IMR-90 (cell line): Measurements from ENCODE around the gene PID1. TPM values are rescaled to one million over a fixed set of nuclear protein-coding genes. Genes with fewer than 3 reads are reported as not detected.

Experiments
- ATAC-seq: fragments of 200-7000 bp; cut with Tn5 transposase; 2 replicates; pipeline ENCODE4 v1.9.1; 2020; ENCODE audit warnings: low read depth, mild to moderate bottlenecking, moderate library complexity
- BruUV-seq: library from RNA; stranded (reverse); fragments of 400-500 nt; replicated peaks from 2 replicates; lab custom pipeline; 2021; lab: Mats Ljungman, UMichigan
- CTCF ChIA-PET: fragments of 300-600 bp; formaldehyde crosslinking; extraction: SDS; loops from one replicate; lab custom pipeline; 2021; ENCODE audit warnings: antibody characterized with exemption; lab: Yijun Ruan, JAX
- POLR2A ChIA-PET: fragments of 300-600 bp; sonication (Branson Sonifier 250); formaldehyde crosslinking; loops from one replicate; lab custom pipeline; 2022; ENCODE audit warnings: antibody characterized with exemption; ENCODE audit not compliant: unreplicated experiment; lab: Charles Lee
- DNase-seq: peaks from one replicate; pipeline ENCODE4 v3.0.0; 2013
- H2AFZ ChIP-seq: replicated peaks from 2 replicates; pipeline ENCODE3; 2013; ENCODE audit warnings: low read length, mild to moderate bottlenecking; ENCODE audit not compliant: poor library complexity
- H2AK5ac ChIP-seq: 2 replicates; pipeline ENCODE4 v1.6.1; 2013; ENCODE audit warnings: low read depth, low read length, inconsistent platforms
- H2AK9ac ChIP-seq: replicated peaks from 2 replicates; pipeline ENCODE3; 2013; ENCODE audit warnings: mild to moderate bottlenecking, low read depth, low read length, moderate library complexity; ENCODE audit not compliant: poor library complexity
- H2BK120ac ChIP-seq: 2 replicates; pipeline ENCODE4 v1.6.1; 2013; ENCODE audit warnings: low read depth, low read length, inconsistent platforms
- H2BK15ac ChIP-seq: 3 replicates; pipeline ENCODE4 v1.6.1; 2013; ENCODE audit warnings: low read depth, low read length, inconsistent platforms
- H2BK20ac ChIP-seq: 2 replicates; pipeline ENCODE4 v1.6.1; 2013; ENCODE audit warnings: low read depth, mild to moderate bottlenecking, inconsistent platforms, low read length, moderate library complexity
- H2BK5ac ChIP-seq: 2 replicates; pipeline ENCODE4 v1.6.1; 2013; ENCODE audit warnings: mild to moderate bottlenecking, low read depth, low read length, inconsistent platforms; ENCODE audit not compliant: poor library complexity, severe bottlenecking
- H3K14ac ChIP-seq: replicated peaks from 2 replicates; pipeline ENCODE4 v1.6.1; 2013; ENCODE audit warnings: low read depth, low read length, inconsistent platforms
- H3K18ac ChIP-seq: 2 replicates; pipeline ENCODE4 v1.6.1; 2013; ENCODE audit warnings: low read depth, low read length, control low read depth
- H3K23ac ChIP-seq: 2 replicates; pipeline ENCODE4 v1.6.1; 2013; ENCODE audit warnings: low read depth, low read length, inconsistent platforms
- H3K27ac ChIP-seq: 2 replicates; pipeline ENCODE4 v1.5.1; 2013; ENCODE audit warnings: mild to moderate bottlenecking, control low read depth, low read length; ENCODE audit not compliant: insufficient read depth
- H3K27me3 ChIP-seq: 2 replicates; pipeline ENCODE4 v1.6.1; 2013; ENCODE audit warnings: low read length; ENCODE audit not compliant: control insufficient read depth, insufficient read depth
- H3K36me3 ChIP-seq: 2 replicates; pipeline ENCODE4 v1.6.1; 2013; ENCODE audit warnings: low read length, mixed read lengths; ENCODE audit not compliant: control insufficient read depth, insufficient read depth
- H3K4ac ChIP-seq: 2 replicates; pipeline ENCODE4 v1.6.1; 2013; ENCODE audit warnings: low read depth, low read length, inconsistent platforms
- H3K4me1 ChIP-seq: 2 replicates; pipeline ENCODE4 v1.6.1; 2013; ENCODE audit warnings: low read length, mixed read lengths; ENCODE audit not compliant: control insufficient read depth, insufficient read depth
- H3K4me2 ChIP-seq: 2 replicates; pipeline ENCODE4 v1.6.1; 2013; ENCODE audit warnings: low read depth, mild to moderate bottlenecking, control low read depth, low read length, moderate library complexity
- H3K4me3 ChIP-seq: 2 replicates; pipeline ENCODE4 v1.5.1; 2013; ENCODE audit warnings: low read depth, mild to moderate bottlenecking, control low read depth, low read length, moderate library complexity; ENCODE audit not compliant: insufficient read depth
- H3K56ac ChIP-seq: 2 replicates; pipeline ENCODE4 v1.6.1; 2013; ENCODE audit warnings: low read length, inconsistent platforms; ENCODE audit not compliant: insufficient read depth; ENCODE audit errors: extremely low read depth
- H3K79me1 ChIP-seq, 2 experiments: 2 replicates each; pipeline ENCODE4 v1.6.1; 2013; ENCODE audit warnings: low read length in 2 of 2, inconsistent platforms in 1 of 2, low read depth in 1 of 2
- H3K9ac ChIP-seq: 2 replicates; pipeline ENCODE4 v1.6.1; 2013; ENCODE audit warnings: low read depth, low read length, control low read depth
- H3K9me1 ChIP-seq: 2 replicates; pipeline ENCODE4 v1.6.1; 2013; ENCODE audit warnings: low read length, inconsistent platforms; ENCODE audit not compliant: insufficient read depth
- H3K9me3 ChIP-seq: 2 replicates; pipeline ENCODE4 v1.6.1; 2013; ENCODE audit warnings: low read length; ENCODE audit not compliant: control insufficient read depth, insufficient read depth
- H4K20me1 ChIP-seq: 2 replicates; pipeline ENCODE4 v1.6.1; 2013; ENCODE audit warnings: low read length, inconsistent platforms; ENCODE audit not compliant: insufficient read depth
- H4K5ac ChIP-seq: 2 replicates; pipeline ENCODE4 v1.6.1; 2013; ENCODE audit warnings: mild to moderate bottlenecking, low read depth, low read length, control low read depth
- H4K8ac ChIP-seq, 2 experiments: 2 replicates each; pipeline ENCODE4 v1.6.1; 2013; ENCODE audit warnings: low read depth in 2 of 2, low read length in 2 of 2, control low read depth in 1 of 2, inconsistent platforms in 1 of 2
- H4K91ac ChIP-seq: 2 replicates; pipeline ENCODE4 v1.6.1; 2013; ENCODE audit warnings: low read depth, low read length, inconsistent platforms; ENCODE audit not compliant: insufficient read depth
- MAFK ChIP-seq: IDR thresholded peaks from 2 replicates; pipeline ENCODE4 v1.6.1; 2012; ENCODE audit warnings: low read depth, low read length, improper control_type of control experiment
- RFX5 ChIP-seq: IDR thresholded peaks from 2 replicates; pipeline ENCODE4 v1.8.0; 2012; ENCODE audit warnings: low read depth, mild to moderate bottlenecking, low read length, moderate library complexity
- USF2 ChIP-seq: fragments of 150-350 bp; IDR thresholded peaks from 2 replicates; pipeline ENCODE4 v1.6.1; 2017; ENCODE audit warnings: mild to moderate bottlenecking, antibody characterized with exemption, low read length, low read depth
- WGBS, 2 experiments: methylation state at CpG; one replicate each; pipeline versions ENCODE4 v1.1.5 to v1.1.7; 2013; ENCODE audit warnings: missing lambda C conversion rate in 2 of 2; ENCODE audit not compliant: insufficient read length in 1 of 2; ENCODE audit errors: extremely low coverage in 2 of 2; 5-methylcytosine and 5-hydroxymethylcytosine counted together
- dilution Hi-C: fragments of 300-500 bp; cut with HindIII; formaldehyde crosslinking; loops from one replicate; pipeline ENCODE4 v1.14.3; 2018; ENCODE audit warnings: low sequenced_read_pairs; ENCODE audit not compliant: unreplicated experiment
- in situ Hi-C: fragments of 300-500 bp; cut with MboI; formaldehyde crosslinking; loops from 3 replicates; pipeline ENCODE4 v1.14.3; 2019; ENCODE audit warnings: low sequenced_read_pairs, inconsistent platforms, mixed read lengths
- intact Hi-C: fragments of 100-400 bp; cut with micrococcal nuclease; formaldehyde crosslinking; loops from 2 replicates; pipeline ENCODE4 v1.10.0; 2022
- polyA plus RNA-seq, 3 experiments: library from polyadenylated mRNA; depleted of rRNA; stranded (reverse); fragments of >200 nt; gene quantifications; 2 replicates each; pipeline ENCODE4 v1.2.3, GENCODE V29; 2012; ENCODE audit warnings: low replicate concordance in 1 of 3
- total RNA-seq: library from RNA; depleted of rRNA; stranded (reverse); fragments of >200 nt; gene quantifications from 2 replicates; pipeline ENCODE4 v1.2.3, GENCODE V29; 2012

PID1 gene
- total and polyA plus RNA-seq, 2 of the 4 experiments (the other 2 are of a cell fraction): 0.90 to 1.9 TPM

GRCh38 chr2:229205704-229206103 lies 65.4 kb downstream of the PID1 start:
- no peaks in the 10 kb centered on the region for H3K4me1 ChIP-seq
- H2AFZ ChIP-seq: no peak overlapping the region
- H4K5ac ChIP-seq: no peak overlapping the region
- no peak overlapping the region for H3K23ac ChIP-seq
- no peaks in the 10 kb centered on the region for H3K9me1 ChIP-seq
- DNase-seq (no peak), ATAC-seq (no peak)
- no peaks in the 10 kb centered on the region for H3K79me1 ChIP-seq
- intact Hi-C loops (no loop called here), in situ Hi-C loops (no loop called here), dilution Hi-C loops (no loop called here)
- TF ChIP-seq RFX5: no peak
- TF ChIP-seq USF2: no peak
- peak; percentile 27; the same call in 1 of the 2 replicates for TF ChIP-seq MAFK
- no peak overlapping the region for H3K9ac ChIP-seq
- no peak overlapping the region for H3K4ac ChIP-seq
- H3K4me3 ChIP-seq: no peak overlapping the region
- H2AK5ac ChIP-seq: no peak overlapping the region
- no peak overlapping the region for H3K4me2 ChIP-seq
- no peaks in the 10 kb centered on the region for H4K20me1 ChIP-seq
- H3K36me3 ChIP-seq: no peaks in the 10 kb centered on the region
- no peak overlapping the region for H2BK120ac ChIP-seq
- ChIA-PET CTCF (no interaction called here), POLR2A (no interaction called here)
- no peak overlapping the region for H2BK5ac ChIP-seq
- BruUV-seq: no TSS peak
- no peak overlapping the region for H3K14ac ChIP-seq
- H3K56ac ChIP-seq: no peak overlapping the region
- no peak overlapping the region for H2AK9ac ChIP-seq
- no peak overlapping the region for H2BK20ac ChIP-seq
- no CpG with 5 or more reads among the region's 5 CpGs for WGBS, 2 experiments
- H3K27me3 ChIP-seq: no peaks in the 10 kb centered on the region
- H4K8ac ChIP-seq: no peak overlapping the region
- no peak overlapping the region for H3K27ac ChIP-seq
- H3K18ac ChIP-seq: no peak overlapping the region
- H3K9me3 ChIP-seq: peaks cover 2% of the 10 kb centered on the region; the same call in 1 of the 2 replicates
- H4K91ac ChIP-seq: no peak overlapping the region
- no peak overlapping the region for H2BK15ac ChIP-seq
